B cell (primary cell): ENCODE data around the gene TRERF1.

Experiments
- CTCF ChIP-seq: fragments of 200-600 bp; IDR thresholded peaks from one replicate; pipeline ENCODE4 v1.8.0; 2022; ENCODE audit warnings: antibody characterized with exemption, mild to moderate bottlenecking
- EZH2 ChIP-seq: IDR thresholded peaks from 2 replicates; pipeline ENCODE4 v1.6.1; 2012; ENCODE audit warnings: borderline replicate concordance, low read depth, mild to moderate bottlenecking, moderate library complexity, low read length; ENCODE audit not compliant: insufficient read depth, poor library complexity, severe bottlenecking

- TF ChIP-seq CTCF = no peak
- TF ChIP-seq EZH2 = no peak
Measured at GRCh38 chr6:42221546-42221945, 230.2 kb downstream of the TRERF1 start.
